SU-DHL-6 (cell line): ENCODE measurements around the gene NSRP1.

Experiments
- H2AFZ ChIP-seq: fragments of 200-600 bp; sonication (generic); 2 replicates; pipeline ENCODE4 v1.6.1; 2014; ENCODE audit warnings: low read depth, mild to moderate bottlenecking, moderate library complexity, mixed read lengths, antibody characterized with exemption, low read length; ENCODE audit not compliant: severe bottlenecking
- H3F3A ChIP-seq: fragments of 200-600 bp; shearing (Covaris generic); 2 replicates; pipeline ENCODE4 v1.6.0; 2016; ENCODE audit warnings: antibody characterized with exemption, mild to moderate bottlenecking; ENCODE audit not compliant: insufficient read depth
- H3K27ac ChIP-seq: fragments of 200-600 bp; sonication (generic); 2 replicates; pipeline ENCODE4 v1.5.1; 2016; ENCODE audit warnings: low read depth, mild to moderate bottlenecking, low read length, moderate library complexity, mixed read lengths
- H3K27me3 ChIP-seq: fragments of 200-600 bp; sonication (generic), shearing (Covaris generic); 2 replicates; pipeline ENCODE4 v1.6.0; 2014; ENCODE audit warnings: mild to moderate bottlenecking, low read length
- H3K36me3 ChIP-seq: fragments of 200-600 bp; sonication (generic); 2 replicates; pipeline ENCODE4 v1.6.1; 2014; ENCODE audit warnings: mild to moderate bottlenecking, low read length, mixed read lengths
- H3K4me2 ChIP-seq: fragments of 300-600, 200-600 bp; shearing (Covaris generic), sonication (generic); 2 replicates; pipeline ENCODE4 v1.6.0; 2014; ENCODE audit warnings: low read length, low read depth, mild to moderate bottlenecking; ENCODE audit not compliant: poor library complexity, severe bottlenecking
- H3K4me3 ChIP-seq: fragments of 200-600 bp; sonication (generic); 2 replicates; pipeline ENCODE4 v1.5.1; 2014; ENCODE audit warnings: antibody characterized with exemption, low read length, mild to moderate bottlenecking, mixed read lengths; ENCODE audit not compliant: insufficient read depth, poor library complexity, severe bottlenecking
- H3K79me2 ChIP-seq: fragments of 200-600 bp; sonication (generic); 2 replicates; pipeline ENCODE4 v1.6.1; 2014; ENCODE audit warnings: mild to moderate bottlenecking, low read length, moderate library complexity; ENCODE audit not compliant: insufficient read depth
- H3K9ac ChIP-seq: fragments of 200-600 bp; sonication (generic); 2 replicates; pipeline ENCODE4 v1.7.0; 2014; ENCODE audit warnings: mild to moderate bottlenecking, low read length
- H3K9me2 ChIP-seq: fragments of 200-600 bp; sonication (generic); replicated peaks from 2 replicates; pipeline ENCODE4 v1.6.1; 2014; ENCODE audit warnings: low read length; ENCODE audit not compliant: insufficient read depth
- H3K9me3 ChIP-seq: fragments of 200-600 bp; sonication (generic); 2 replicates; pipeline ENCODE4 v1.6.1; 2014; ENCODE audit warnings: low read length, mixed read lengths; ENCODE audit not compliant: insufficient read depth
- H4K20me1 ChIP-seq: fragments of 200-600 bp; sonication (generic); 2 replicates; pipeline ENCODE4 v1.6.1; 2014; ENCODE audit warnings: low read depth, mild to moderate bottlenecking, antibody characterized with exemption, low read length, moderate library complexity, mixed read lengths
- EZH2phosphoT487 ChIP-seq: fragments of 200-600 bp; sonication (generic), shearing (Covaris generic); conservative IDR thresholded peaks from 2 replicates; pipeline ENCODE4 v1.6.1; 2018; ENCODE audit warnings: mild to moderate bottlenecking, antibody characterized with exemption, low read length, moderate library complexity, mixed read lengths
- TF ChIP-seq, protein P1 (sequence below): fragments of 200-600 bp; sonication (generic); IDR thresholded peaks from one replicate; pipeline ENCODE4 v1.5.1; 2017; ENCODE audit warnings: antibody characterized with exemption, mild to moderate bottlenecking, low read length, moderate library complexity; ENCODE audit not compliant: insufficient read depth, poor library complexity, severe bottlenecking

NSRP1 gene

GRCh38 chr17:30234964-30235363 lies 118.3 kb downstream of the NSRP1 start:
- Histone ChIP-seq H3K4me3 (no peak overlapping the region), H3K27me3 (no peaks in the 10 kb centered on the region), H3K9ac (no peak overlapping the region), H3K9me3 (no peaks in the 10 kb centered on the region), H3F3A (no peaks in the 10 kb centered on the region), H4K20me1 (no peaks in the 10 kb centered on the region), H3K79me2 (no peaks in the 10 kb centered on the region), H3K9me2 (no peaks in the 10 kb centered on the region), H3K36me3 (no peaks in the 10 kb centered on the region), H3K27ac (no peak overlapping the region), H2AFZ (no peak overlapping the region), H3K4me2 (no peak overlapping the region)
- TF ChIP-seq, protein P1, sequence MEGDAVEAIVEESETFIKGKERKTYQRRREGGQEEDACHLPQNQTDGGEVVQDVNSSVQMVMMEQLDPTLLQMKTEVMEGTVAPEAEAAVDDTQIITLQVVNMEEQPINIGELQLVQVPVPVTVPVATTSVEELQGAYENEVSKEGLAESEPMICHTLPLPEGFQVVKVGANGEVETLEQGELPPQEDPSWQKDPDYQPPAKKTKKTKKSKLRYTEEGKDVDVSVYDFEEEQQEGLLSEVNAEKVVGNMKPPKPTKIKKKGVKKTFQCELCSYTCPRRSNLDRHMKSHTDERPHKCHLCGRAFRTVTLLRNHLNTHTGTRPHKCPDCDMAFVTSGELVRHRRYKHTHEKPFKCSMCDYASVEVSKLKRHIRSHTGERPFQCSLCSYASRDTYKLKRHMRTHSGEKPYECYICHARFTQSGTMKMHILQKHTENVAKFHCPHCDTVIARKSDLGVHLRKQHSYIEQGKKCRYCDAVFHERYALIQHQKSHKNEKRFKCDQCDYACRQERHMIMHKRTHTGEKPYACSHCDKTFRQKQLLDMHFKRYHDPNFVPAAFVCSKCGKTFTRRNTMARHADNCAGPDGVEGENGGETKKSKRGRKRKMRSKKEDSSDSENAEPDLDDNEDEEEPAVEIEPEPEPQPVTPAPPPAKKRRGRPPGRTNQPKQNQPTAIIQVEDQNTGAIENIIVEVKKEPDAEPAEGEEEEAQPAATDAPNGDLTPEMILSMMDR: no peak
- no peak for TF ChIP-seq EZH2phosphoT487

GRCh38 chr17:30235386-30236296 lies 119.0 kb downstream of the NSRP1 start, which contains the start of gene SLC6A4:
Gene SLC6A4, minus strand, starts transcription at chr17:30235697. Its CDS starts 13,739 bp downstream, at chr17:30221958.
- no peak within 1 kb of the TSS for H3K27ac ChIP-seq
- H4K20me1 ChIP-seq: no peaks in the 10 kb centered on the region
- H3K4me2 ChIP-seq: no peak within 1 kb of the TSS
- H3K36me3 ChIP-seq: no peaks in the 10 kb centered on the region
- no peak within 1 kb of the TSS for H3K9ac ChIP-seq
- H3K27me3 ChIP-seq: no peaks in the 10 kb centered on the region
- no peak within 1 kb of the TSS for H3K4me3 ChIP-seq
- H3F3A ChIP-seq: no peaks in the 10 kb centered on the region
- no peak for TF ChIP-seq EZH2phosphoT487
- TF ChIP-seq, protein P1: no peak
- no peaks in the 10 kb centered on the region for H3K9me2 ChIP-seq
- no peaks in the 10 kb centered on the region for H3K79me2 ChIP-seq
- H2AFZ ChIP-seq: no peak within 1 kb of the TSS
- H3K9me3 ChIP-seq: no peaks in the 10 kb centered on the region
